Activated naive CD8-positive, alpha-beta T cell treated with anti-CD3 and anti-CD28 coated beads, Interleukin-2, amount 10 ng/mL, durations not matched to agents 7 days and 5 days (primary cell): Measurements from ENCODE around the gene C3orf52. TPM values are rescaled to one million over a fixed set of nuclear protein-coding genes. Genes with fewer than 3 reads are reported as not detected.

Experiments used
- ATAC-seq: fragments of 150-1000 bp; cut with Tn5 transposase; one replicate; pipeline ENCODE4 v1.10.0; 2021; ENCODE audit warnings: low read depth, moderate library complexity
- POLR2A ChIA-PET: fragments of 350-600 bp; sonication (Branson Sonifier 250); formaldehyde crosslinking; loops from one replicate; lab custom pipeline; 2021; ENCODE audit warnings: antibody characterized with exemption; lab: Charles Lee
- DNase-seq: peaks from one replicate; pipeline ENCODE4 v3.0.0; 2021
- H3K27ac Mint-ChIP-seq: one replicate; pipeline ENCODE4 v1.8.0; 2022; ENCODE audit warnings: mild to moderate bottlenecking, mixed read lengths
- H3K27me3 Mint-ChIP-seq: one replicate; pipeline ENCODE4 v1.8.0; 2022; ENCODE audit warnings: mild to moderate bottlenecking, moderate library complexity, mixed read lengths
- H3K36me3 Mint-ChIP-seq: one replicate; pipeline ENCODE4 v1.8.0; 2021; ENCODE audit warnings: mild to moderate bottlenecking, mixed read lengths
- H3K4me1 Mint-ChIP-seq: one replicate; pipeline ENCODE4 v1.8.0; 2021; ENCODE audit warnings: mixed read lengths
- H3K4me3 Mint-ChIP-seq: one replicate; pipeline ENCODE4 v1.8.0; 2022; ENCODE audit warnings: mild to moderate bottlenecking, moderate library complexity, mixed read lengths
- H3K9me3 Mint-ChIP-seq: one replicate; pipeline ENCODE4 v1.8.0; 2021; ENCODE audit warnings: mixed read lengths
- microRNA-seq: library from miRNA; unstranded; fragments of <30 nt; microRNA quantifications from one replicate; pipeline ENCODE4 v1.2.0, GENCODE V29; 2022
- total RNA-seq, 2 experiments: library from RNA; stranded (reverse); gene quantifications; one replicate each; pipeline ENCODE4 v1.2.3, GENCODE V29; 2021

Gene C3orf52
- total RNA-seq, 2 experiments from 2014 or later, result 2.1 to 3.1 TPM

DNA sequence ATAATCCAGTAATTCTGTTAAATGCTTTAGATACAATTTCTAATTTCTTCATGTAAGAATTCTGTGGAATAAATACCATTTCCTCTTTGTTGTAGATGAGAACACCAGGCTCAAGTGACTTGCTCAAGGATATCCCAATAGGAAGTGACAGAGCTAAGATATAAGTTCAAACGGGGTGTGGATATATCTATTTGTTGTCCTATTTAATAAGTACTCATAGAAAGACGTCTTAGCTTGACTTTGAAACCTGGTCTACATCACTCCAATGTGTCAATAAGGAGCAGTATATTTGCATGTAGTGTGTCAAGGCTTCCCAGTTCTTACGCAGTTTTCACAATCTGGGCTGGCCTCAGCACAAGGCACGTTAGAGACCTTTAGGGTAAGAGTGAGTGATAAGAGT lies 51.6 kb downstream of the C3orf52 start:
- Mint-ChIP-seq H3K9me3 (no peaks in the 10 kb centered on the region), H3K4me1 (peaks cover 28% of the 10 kb centered on the region), H3K27me3 (no peaks in the 10 kb centered on the region), H3K4me3 (no peak overlapping the region), H3K36me3 (no peaks in the 10 kb centered on the region), H3K27ac (no peak overlapping the region)
- POLR2A ChIA-PET, result no interaction called here
- DNase-seq (no peak), ATAC-seq (no peak)

DNA sequence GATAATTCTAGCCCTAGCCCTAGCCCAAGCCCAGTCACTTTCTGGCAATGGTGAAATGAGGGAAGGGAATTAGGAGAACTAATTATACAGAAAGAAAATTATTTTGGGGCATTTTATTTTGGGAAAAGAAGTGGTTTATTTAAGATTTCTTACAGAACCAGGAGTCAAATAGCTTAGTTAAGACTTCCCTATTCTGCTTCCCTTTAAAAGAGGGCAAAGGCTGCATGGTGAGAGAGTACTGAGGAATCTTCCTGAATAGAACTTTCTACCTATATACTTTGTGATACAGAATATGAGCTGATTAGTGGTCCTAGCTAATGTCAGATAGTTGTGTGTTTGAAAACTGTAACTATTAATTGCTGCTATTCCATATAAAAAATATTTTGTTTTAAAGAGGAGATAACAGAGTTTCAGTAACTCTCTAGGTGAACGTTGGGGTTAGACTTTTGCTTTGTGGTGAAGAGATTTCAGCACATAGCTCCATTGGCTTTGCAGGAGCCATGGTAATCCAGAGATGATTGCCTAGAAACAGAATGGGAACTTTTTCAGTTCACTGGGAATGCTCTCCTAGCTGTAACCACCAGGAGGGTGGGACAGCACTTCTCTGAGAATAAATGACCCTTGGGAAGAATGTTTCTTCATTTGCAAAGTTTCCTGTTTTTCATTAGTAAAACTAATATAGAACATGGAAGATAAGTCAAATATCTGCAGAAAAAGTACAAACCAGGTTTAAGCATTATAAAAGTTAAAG lies 52.2 kb downstream of the C3orf52 start:
- no peak for DNase-seq
- POLR2A ChIA-PET, result no interaction called here
- Mint-ChIP-seq H3K27me3 (no peaks in the 10 kb centered on the region), H3K27ac (no peak overlapping the region), H3K36me3 (peaks cover 2% of the 10 kb centered on the region), H3K4me3 (no peak overlapping the region), H3K9me3 (peaks cover 2% of the 10 kb centered on the region), H3K4me1 (peaks cover 25% of the 10 kb centered on the region)
- ATAC-seq, result no peak

DNA sequence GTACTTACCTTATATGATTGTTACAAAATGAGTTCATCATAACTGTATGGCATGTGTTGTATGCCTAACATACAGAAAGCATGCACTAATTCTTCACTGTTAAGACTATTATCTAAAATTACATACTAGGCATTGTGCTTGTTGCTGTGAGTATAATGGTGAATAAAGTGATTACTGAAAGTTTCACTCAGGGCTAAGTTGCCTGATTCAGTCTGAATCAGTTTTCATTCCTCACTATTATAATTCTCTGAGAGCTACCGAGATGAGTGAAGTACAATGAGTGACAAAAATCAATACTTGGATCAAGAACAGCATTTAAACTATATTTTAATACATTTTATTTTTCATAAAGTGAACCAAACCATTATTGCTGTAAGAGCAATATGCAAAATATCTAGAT lies 54.4 kb downstream of the C3orf52 start:
- POLR2A ChIA-PET, result no interaction called here
- DNase-seq (no peak), ATAC-seq (no peak)
- H3K4me1 Mint-ChIP-seq, result peaks cover 12% of the 10 kb centered on the region
- no peak overlapping the region for H3K27ac Mint-ChIP-seq
- no peak overlapping the region for H3K4me3 Mint-ChIP-seq
- peaks cover 6% of the 10 kb centered on the region for H3K36me3 Mint-ChIP-seq
- peaks cover 5% of the 10 kb centered on the region for H3K9me3 Mint-ChIP-seq
- no peaks in the 10 kb centered on the region for H3K27me3 Mint-ChIP-seq

DNA sequence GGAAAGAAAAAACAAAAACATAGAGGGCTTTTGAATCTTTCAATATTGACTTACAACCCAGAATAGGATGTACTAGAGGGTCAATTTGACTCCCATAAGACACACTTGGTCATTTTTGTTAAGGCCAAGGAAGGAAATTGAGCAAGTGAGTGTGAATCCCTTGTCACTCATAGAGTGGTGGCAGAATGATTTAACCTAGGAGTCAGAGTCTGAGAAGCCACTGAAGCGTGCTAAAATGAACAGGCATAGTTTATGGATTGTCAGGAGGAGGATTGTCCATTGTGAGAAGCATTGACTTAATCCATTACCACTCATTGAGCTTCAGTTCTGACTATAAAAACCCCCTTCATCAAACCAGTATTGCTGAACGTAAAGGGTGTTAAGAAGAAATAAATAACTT lies 55.1 kb downstream of the C3orf52 start:
- no peak for ATAC-seq
- POLR2A ChIA-PET, result no interaction called here

DNA sequence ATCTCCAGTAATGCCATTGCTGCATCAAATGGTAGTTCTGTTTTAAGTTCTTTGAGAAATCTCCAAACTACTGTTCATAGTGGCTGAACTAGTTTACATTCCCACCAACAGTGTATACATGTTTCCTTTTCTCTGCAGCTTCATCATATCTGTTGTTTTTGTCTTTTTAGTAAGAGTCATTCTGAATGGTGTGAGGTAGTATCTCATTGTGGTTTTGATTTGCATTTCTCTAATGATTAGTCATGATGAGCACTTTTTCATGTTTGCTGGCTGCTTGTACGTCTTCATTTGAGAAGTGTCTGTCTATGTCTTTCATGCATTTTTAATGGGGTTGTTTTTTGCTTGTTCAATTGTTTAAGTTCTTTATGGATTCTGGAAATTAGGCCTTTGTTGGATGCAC lies 57.1 kb downstream of the C3orf52 start:
- Mint-ChIP-seq H3K27ac (no peak overlapping the region), H3K4me1 (peaks cover 8% of the 10 kb centered on the region), H3K36me3 (peaks cover 17% of the 10 kb centered on the region), H3K27me3 (no peaks in the 10 kb centered on the region), H3K4me3 (peak overlapping the region; percentile 50), H3K9me3 (peaks cover 18% of the 10 kb centered on the region)
- no peak for ATAC-seq
- POLR2A ChIA-PET, result no interaction called here
- DNase-seq, result no peak

More for the DNA sequence above, 55.1 kb downstream of the C3orf52 start:
- Mint-ChIP-seq H3K9me3 (peaks cover 7% of the 10 kb centered on the region), H3K4me3 (no peak overlapping the region), H3K36me3 (peaks cover 10% of the 10 kb centered on the region), H3K27me3 (no peaks in the 10 kb centered on the region), H3K4me1 (peaks cover 12% of the 10 kb centered on the region), H3K27ac (no peak overlapping the region)
- no peak for DNase-seq

DNA sequence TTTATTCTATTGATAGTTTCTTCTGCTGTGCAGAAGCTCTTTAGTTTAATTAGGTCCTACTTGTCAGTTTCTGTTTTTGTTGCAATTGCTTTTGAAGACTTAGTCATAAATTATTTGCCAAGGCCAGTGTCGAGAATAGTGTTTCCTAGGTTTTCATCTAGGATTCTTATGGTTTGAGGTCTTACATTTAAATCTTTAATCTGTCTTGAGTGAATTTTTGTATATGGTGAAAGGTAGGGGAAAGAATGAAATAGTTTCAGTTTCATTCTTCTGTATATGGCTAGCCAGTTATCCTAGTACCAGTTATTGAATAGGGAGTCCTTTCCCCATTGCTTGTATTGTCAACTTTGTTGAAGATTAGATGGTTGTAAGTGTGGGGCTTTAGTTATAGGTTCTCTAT lies 57.5 kb downstream of the C3orf52 start:
- peaks cover 18% of the 10 kb centered on the region for H3K9me3 Mint-ChIP-seq
- ATAC-seq, result no peak
- no peak for DNase-seq
- peaks cover 8% of the 10 kb centered on the region for H3K4me1 Mint-ChIP-seq
- peak overlapping the region; percentile 49 for H3K27ac Mint-ChIP-seq
- no peaks in the 10 kb centered on the region for H3K27me3 Mint-ChIP-seq
- peaks cover 17% of the 10 kb centered on the region for H3K36me3 Mint-ChIP-seq
- POLR2A ChIA-PET, result no interaction called here
- peak overlapping the region; percentile 50 for H3K4me3 Mint-ChIP-seq

DNA sequence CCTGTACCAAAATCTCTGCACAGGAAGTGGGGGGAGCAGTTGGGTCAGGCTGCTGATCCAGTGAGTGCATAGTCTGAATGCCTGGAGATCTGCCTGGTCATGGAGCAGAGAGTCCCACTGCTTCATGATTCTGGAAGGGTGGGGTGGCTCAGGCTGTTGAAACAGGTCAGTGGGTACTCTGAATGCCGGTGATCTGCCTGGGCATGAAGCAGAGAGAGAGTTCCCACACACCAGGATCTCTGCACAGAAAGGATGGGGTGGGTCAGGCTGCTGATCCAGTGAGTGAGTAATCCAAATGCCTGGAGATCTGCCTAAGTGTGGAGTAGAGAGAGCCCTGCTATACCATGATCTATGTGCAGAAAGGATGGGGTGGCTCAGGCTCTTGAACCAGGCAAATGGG lies 62.9 kb downstream of the C3orf52 start:
- H3K9me3 Mint-ChIP-seq, result peaks cover 12% of the 10 kb centered on the region
- ATAC-seq (no peak), DNase-seq (no peak)
- POLR2A ChIA-PET, result no interaction called here
- H3K4me3 Mint-ChIP-seq, result no peak overlapping the region
- H3K36me3 Mint-ChIP-seq, result peaks cover 11% of the 10 kb centered on the region
- peaks cover 2% of the 10 kb centered on the region for H3K27me3 Mint-ChIP-seq
- no peaks in the 10 kb centered on the region for H3K4me1 Mint-ChIP-seq
- H3K27ac Mint-ChIP-seq, result no peak overlapping the region

DNA sequence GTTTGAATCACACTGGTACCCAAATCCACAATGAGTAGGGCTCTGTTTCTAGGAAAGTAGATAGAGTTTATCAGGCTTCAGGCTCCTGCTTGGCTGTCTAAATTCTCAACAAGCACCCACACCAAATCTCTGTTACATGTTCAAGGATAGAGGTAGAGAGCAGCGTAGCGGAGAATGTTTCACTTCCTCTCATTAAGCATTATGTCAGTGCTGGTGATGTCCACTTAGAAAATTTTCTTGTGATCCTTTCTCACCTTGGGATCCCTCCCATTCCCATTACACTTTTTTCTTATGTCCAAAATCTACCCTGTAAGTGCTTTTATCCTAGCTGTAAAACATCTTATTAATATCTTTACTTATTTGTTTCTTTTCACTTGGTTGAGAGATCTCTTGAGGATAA lies 81.6 kb downstream of the C3orf52 start:
- Mint-ChIP-seq H3K27me3 (peaks cover 3% of the 10 kb centered on the region), H3K36me3 (no peaks in the 10 kb centered on the region), H3K4me3 (no peak overlapping the region), H3K4me1 (no peaks in the 10 kb centered on the region), H3K9me3 (peaks cover 7% of the 10 kb centered on the region), H3K27ac (no peak overlapping the region)
- no peak for DNase-seq
- no peak for ATAC-seq
- POLR2A ChIA-PET, result no interaction called here

Small RNA genes lying within 50 kb of the gene (microRNA-seq; reads per million reads assigned to microRNA genes)
- not detected for gene MIR567

Other genes with a start within 250 kb of the C3orf52 start
- 1 to 10 TPM; 5.1 TPM for gene PHLDB2, start 227.1 kb upstream of the C3orf52 start, total RNA-seq
- 10 to 100 TPM; 39.4 to 40.4 TPM for gene ABHD10, start 107.4 kb upstream of the C3orf52 start, total RNA-seq
- not detected for gene TAGLN3, start 87.5 kb upstream of the C3orf52 start, total RNA-seq
- gene TMPRSS7, start 51.7 kb upstream of the C3orf52 start, total RNA-seq, result not detected
- gene GCSAM, start 46.9 kb downstream of the C3orf52 start, total RNA-seq, result 10 to 100 TPM; 11.8 to 14.6 TPM
- not detected for gene SLC9C1, start 207.8 kb downstream of the C3orf52 start, total RNA-seq
- gene CD200, start 246.8 kb downstream of the C3orf52 start, total RNA-seq, result 1 to 10 TPM; 1.7 to 2.1 TPM